Neutrophil (primary cell): Measurements from ENCODE around the gene PTGR2.
"Not testable (repeated sequence)": the region's sequence is repeated elsewhere in the genome, so short reads cannot be mapped to it uniquely, and the experiment has no call there.

Source experiments
- H3K27ac ChIP-seq: fragments of 200-600 bp; sonication (generic); 2 replicates; pipeline ENCODE4 v1.5.1; 2016; ENCODE audit warnings: mild to moderate bottlenecking, moderate library complexity
- H3K27me3 ChIP-seq: fragments of 200-600 bp; sonication (generic); 2 replicates; pipeline ENCODE4 v1.6.0; 2016; ENCODE audit warnings: mild to moderate bottlenecking
- H3K36me3 ChIP-seq: fragments of 200-600 bp; sonication (generic); 2 replicates; pipeline ENCODE4 v1.5.1; 2017
- H3K4me1 ChIP-seq, 2 experiments: fragments of 200-600 bp in 1 of 2; sonication (generic) in 1 of 2; 1 replicate in 1 of 2; 2 replicates in 1 of 2; pipeline versions ENCODE4 v1.5.1 to v1.6.1; 2013 to 2016; ENCODE audit warnings: low read depth in 1 of 2, low read length in 1 of 2, mild to moderate bottlenecking in 1 of 2, moderate library complexity in 1 of 2; ENCODE audit not compliant: control insufficient read depth in 1 of 2, insufficient read depth in 1 of 2
- H3K4me3 ChIP-seq, 2 experiments: fragments of 200-600 bp in 1 of 2; sonication (generic) in 1 of 2; 1 replicate in 1 of 2; 2 replicates in 1 of 2; pipeline ENCODE4 v1.5.1; 2013 to 2016; ENCODE audit warnings: low read depth in 1 of 2, low read length in 1 of 2, mild to moderate bottlenecking in 1 of 2, moderate library complexity in 1 of 2
- H3K9me3 ChIP-seq: fragments of 200-600 bp; sonication (generic); 2 replicates; pipeline ENCODE4 v1.5.1; 2016
- CTCF ChIP-seq: fragments of 200-600 bp; sonication (generic); IDR thresholded peaks from 2 replicates; pipeline ENCODE4 v1.5.1; 2016; ENCODE audit warnings: antibody characterized with exemption

PTGR2 gene

GRCh38 chr14:73903028-73903427 lies 51.4 kb downstream of the PTGR2 start:
- Histone ChIP-seq H3K27me3 (no peaks in the 10 kb centered on the region), H3K36me3 (peaks cover 75% of the 10 kb centered on the region), H3K27ac (no peak overlapping the region), H3K4me3 (no peak overlapping the region), H3K4me1 (peaks cover 14 to 16% of the 10 kb centered on the region in 2 experiments), H3K9me3 (no peaks in the 10 kb centered on the region)
- TF ChIP-seq CTCF: no peak

DNA sequence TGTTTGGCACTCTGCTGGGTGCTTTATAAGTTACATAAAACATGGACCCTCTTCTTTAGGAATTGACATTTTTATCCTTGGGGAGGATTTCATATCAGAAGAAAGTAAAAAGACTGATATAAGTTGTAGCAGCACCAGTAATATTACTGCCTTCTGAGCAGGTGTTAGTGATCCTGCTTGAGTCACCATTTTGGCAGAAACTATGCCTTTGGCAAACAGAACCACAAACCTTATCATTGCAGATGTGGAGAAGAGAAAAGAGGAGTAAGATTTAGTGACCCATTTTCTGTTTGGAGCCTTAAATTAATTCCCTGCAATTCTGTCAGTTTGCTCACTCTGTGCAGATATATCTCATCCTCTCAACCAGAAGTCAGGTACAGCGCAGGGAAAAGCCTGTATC lies 58.0 kb downstream of the PTGR2 start:
- no peak for TF ChIP-seq CTCF
- H3K27me3 ChIP-seq: no peaks in the 10 kb centered on the region
- H3K9me3 ChIP-seq: no peaks in the 10 kb centered on the region
- no peak overlapping the region for H3K4me3 ChIP-seq
- peaks cover 84% of the 10 kb centered on the region for H3K36me3 ChIP-seq
- H3K27ac ChIP-seq: no peak overlapping the region
- H3K4me1 ChIP-seq: no peaks in the 10 kb centered on the region

DNA sequence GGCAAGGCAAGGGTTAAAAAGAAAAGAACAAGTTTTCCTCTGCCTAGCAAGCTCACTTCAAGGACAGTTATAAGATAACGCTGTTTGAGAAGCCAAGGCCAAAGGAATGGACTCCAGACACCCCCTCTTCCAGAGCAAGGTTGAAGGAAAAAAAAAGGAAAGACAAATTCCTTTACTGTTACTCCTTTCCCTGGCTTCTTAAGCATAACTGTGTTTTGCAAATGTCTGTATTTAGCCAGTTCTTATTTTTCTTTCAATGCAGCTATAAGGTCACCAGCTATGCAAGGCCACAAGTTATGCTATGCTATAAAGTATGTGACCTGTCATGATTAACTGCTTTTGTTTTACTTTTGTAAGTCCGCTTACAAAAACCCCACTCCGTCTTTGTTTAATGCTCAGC lies 61.6 kb downstream of the PTGR2 start:
- TF ChIP-seq CTCF: no peak
- Histone ChIP-seq H3K9me3 (no peaks in the 10 kb centered on the region), H3K27me3 (no peaks in the 10 kb centered on the region), H3K4me1 (no peaks in the 10 kb centered on the region), H3K36me3 (peaks cover 75% of the 10 kb centered on the region), H3K27ac (no peak overlapping the region), H3K4me3 (no peak overlapping the region)

GRCh38 chr14:73916324-73916723 lies 64.7 kb downstream of the PTGR2 start:
- Histone ChIP-seq H3K4me1 (no peaks in the 10 kb centered on the region), H3K4me3 (no peak overlapping the region), H3K36me3 (peaks cover 65% of the 10 kb centered on the region), H3K9me3 (no peaks in the 10 kb centered on the region), H3K27me3 (no peaks in the 10 kb centered on the region), H3K27ac (no peak overlapping the region)
- no peak for TF ChIP-seq CTCF

GRCh38 chr14:73919457-73919856 lies 67.8 kb downstream of the PTGR2 start:
- H3K4me3 ChIP-seq, H3K9me3 ChIP-seq, H3K27me3 ChIP-seq, H3K27ac ChIP-seq, H3K4me1 ChIP-seq: not testable (repeated sequence)
- H3K36me3 ChIP-seq: peaks cover 76% of the 10 kb centered on the region

GRCh38 chr14:73924337-73924736 lies 72.7 kb downstream of the PTGR2 start:
- Histone ChIP-seq H3K4me3 (no peak overlapping the region), H3K9me3 (no peaks in the 10 kb centered on the region), H3K4me1 (no peaks in the 10 kb centered on the region), H3K27ac (no peak overlapping the region), H3K36me3 (peaks cover 94% of the 10 kb centered on the region), H3K27me3 (no peaks in the 10 kb centered on the region)
- TF ChIP-seq CTCF: no peak
